ENCODE results near the gene PEX6.

DNA sequence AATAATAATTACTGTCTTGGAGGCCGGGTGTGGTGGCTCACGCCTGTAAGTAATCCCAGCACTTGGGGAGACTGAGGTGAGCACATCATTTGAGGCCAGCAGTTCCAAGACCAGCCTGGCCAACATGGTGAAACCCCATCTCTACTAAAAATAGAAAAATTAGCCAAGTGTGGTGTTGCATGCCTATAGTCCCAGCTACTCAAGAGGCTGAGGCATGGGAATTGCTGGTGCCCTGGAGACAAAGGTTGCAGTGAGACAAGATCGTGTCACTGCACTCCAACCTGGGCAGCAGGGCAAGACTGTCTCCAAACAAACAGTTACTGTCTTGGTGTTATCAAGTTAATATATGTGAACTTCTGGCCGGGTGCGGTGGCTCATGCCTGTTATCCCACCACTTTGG is 47.4 kb upstream of the PEX6 start:
- TF ChIP-seq, protein P1, sequence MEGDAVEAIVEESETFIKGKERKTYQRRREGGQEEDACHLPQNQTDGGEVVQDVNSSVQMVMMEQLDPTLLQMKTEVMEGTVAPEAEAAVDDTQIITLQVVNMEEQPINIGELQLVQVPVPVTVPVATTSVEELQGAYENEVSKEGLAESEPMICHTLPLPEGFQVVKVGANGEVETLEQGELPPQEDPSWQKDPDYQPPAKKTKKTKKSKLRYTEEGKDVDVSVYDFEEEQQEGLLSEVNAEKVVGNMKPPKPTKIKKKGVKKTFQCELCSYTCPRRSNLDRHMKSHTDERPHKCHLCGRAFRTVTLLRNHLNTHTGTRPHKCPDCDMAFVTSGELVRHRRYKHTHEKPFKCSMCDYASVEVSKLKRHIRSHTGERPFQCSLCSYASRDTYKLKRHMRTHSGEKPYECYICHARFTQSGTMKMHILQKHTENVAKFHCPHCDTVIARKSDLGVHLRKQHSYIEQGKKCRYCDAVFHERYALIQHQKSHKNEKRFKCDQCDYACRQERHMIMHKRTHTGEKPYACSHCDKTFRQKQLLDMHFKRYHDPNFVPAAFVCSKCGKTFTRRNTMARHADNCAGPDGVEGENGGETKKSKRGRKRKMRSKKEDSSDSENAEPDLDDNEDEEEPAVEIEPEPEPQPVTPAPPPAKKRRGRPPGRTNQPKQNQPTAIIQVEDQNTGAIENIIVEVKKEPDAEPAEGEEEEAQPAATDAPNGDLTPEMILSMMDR (IDR thresholded peaks at IDR 0.05), result no peak
- no peak for TF ChIP-seq POLR2A (IDR thresholded peaks at IDR 0.05)
